Measurements from ENCODE around the gene SPATA17.

SPATA17 gene

GRCh38 chr1:217660353-217661062 lies 29.4 kb downstream of the SPATA17 start:
- no peaks in the 10 kb centered on the region for H3K9me3 ChIP-seq (ENCODE audit: severe bottlenecking)
- no peak for DNase-seq
- peak; percentile 55 for TF ChIP-seq CTCF (IDR thresholded peaks at IDR 0.05; ENCODE audit: low read depth, low read length)
- no peak overlapping the region for H3K4me3 ChIP-seq (ENCODE audit: low read depth, low read length)
- H3K27me3 ChIP-seq (ENCODE audit: insufficient read depth, low read depth, severe bottlenecking), result no peaks in the 10 kb centered on the region
- no peaks in the 10 kb centered on the region for H3K36me3 ChIP-seq
- H3K27ac ChIP-seq, result no peak overlapping the region

GRCh38 chr1:217661407-217661806 lies 30.3 kb downstream of the SPATA17 start:
- Histone ChIP-seq H3K27ac (no peak overlapping the region), H3K4me3 (ENCODE audit: low read depth, low read length) (no peak overlapping the region), H3K9me3 (ENCODE audit: severe bottlenecking) (no peaks in the 10 kb centered on the region), H3K27me3 (ENCODE audit: insufficient read depth, low read depth, severe bottlenecking) (no peaks in the 10 kb centered on the region), H3K36me3 (no peaks in the 10 kb centered on the region)
- TF ChIP-seq CTCF (IDR thresholded peaks at IDR 0.05; ENCODE audit: low read depth, low read length), result no peak
- no peak for DNase-seq

GRCh38 chr1:217668351-217668940 lies 37.3 kb downstream of the SPATA17 start:
- no peak for DNase-seq
- Histone ChIP-seq H3K27ac (no peak overlapping the region), H3K27me3 (ENCODE audit: insufficient read depth, low read depth, severe bottlenecking) (no peaks in the 10 kb centered on the region), H3K4me3 (ENCODE audit: low read depth, low read length) (no peak overlapping the region), H3K9me3 (ENCODE audit: severe bottlenecking) (no peaks in the 10 kb centered on the region), H3K36me3 (no peaks in the 10 kb centered on the region)
- TF ChIP-seq CTCF (IDR thresholded peaks at IDR 0.05; ENCODE audit: low read depth, low read length), result no peak

GRCh38 chr1:217673387-217673786 lies 42.2 kb downstream of the SPATA17 start:
- Histone ChIP-seq H3K36me3 (no peaks in the 10 kb centered on the region), H3K9me3 (ENCODE audit: severe bottlenecking) (no peaks in the 10 kb centered on the region), H3K27me3 (ENCODE audit: insufficient read depth, low read depth, severe bottlenecking) (no peaks in the 10 kb centered on the region), H3K4me3 (ENCODE audit: low read depth, low read length) (no peak overlapping the region), H3K27ac (no peak overlapping the region)
- no peak for DNase-seq
- TF ChIP-seq CTCF (IDR thresholded peaks at IDR 0.05; ENCODE audit: low read depth, low read length), result no peak

GRCh38 chr1:217674028-217674729 lies 43.0 kb downstream of the SPATA17 start:
- Histone ChIP-seq H3K9me3 (ENCODE audit: severe bottlenecking) (no peaks in the 10 kb centered on the region), H3K27ac (no peak overlapping the region), H3K27me3 (ENCODE audit: insufficient read depth, low read depth, severe bottlenecking) (no peaks in the 10 kb centered on the region), H3K36me3 (no peaks in the 10 kb centered on the region), H3K4me3 (ENCODE audit: low read depth, low read length) (no peak overlapping the region)
- no peak for DNase-seq
- TF ChIP-seq CTCF (IDR thresholded peaks at IDR 0.05; ENCODE audit: low read depth, low read length), result no peak
